B cell (primary cell): ENCODE results near the gene TEAD1. TPM values are rescaled to one million over a fixed set of nuclear protein-coding genes. Genes with fewer than 3 reads are reported as not detected.

Experiments used
- ATAC-seq: fragments of 200-7000 bp; cut with Tn5 transposase; one replicate; pipeline ENCODE4 v1.10.0; 2021; ENCODE audit warnings: low read depth, mild to moderate bottlenecking, moderate number of reproducible peaks, moderate library complexity
- CTCF ChIA-PET: fragments of 350-600 bp; sonication (Branson Sonifier 250); formaldehyde crosslinking; loops from one replicate; lab custom pipeline; 2021; ENCODE audit warnings: antibody characterized with exemption, inconsistent platforms; lab: Charles Lee
- POLR2A ChIA-PET: fragments of 350-600 bp; sonication (Branson Sonifier 250); formaldehyde crosslinking; loops from one replicate; lab custom pipeline; 2021; ENCODE audit warnings: antibody characterized with exemption; lab: Charles Lee
- DNase-seq: peaks from one replicate; pipeline ENCODE4 v3.0.0; 2013
- H2AFZ ChIP-seq: 2 replicates; pipeline ENCODE4 v1.6.1; 2012; ENCODE audit warnings: mild to moderate bottlenecking, low read depth, low read length; ENCODE audit not compliant: insufficient read depth, poor library complexity, severe bottlenecking
- H3K27ac ChIP-seq, 2 donors: 1 replicate in 1 of 2; 2 replicates in 1 of 2; pipeline ENCODE4 v1.5.1; 2012 to 2013; ENCODE audit warnings: low read length in 2 of 2, mild to moderate bottlenecking in 2 of 2, moderate library complexity in 1 of 2
- H3K27me3 ChIP-seq, 4 experiments: fragments of 200-600 bp in 1 of 4; sonication (generic) in 1 of 4; replicated peaks in 1 of 4; 1 replicate in 2 of 4; 2 replicates in 2 of 4; pipeline versions ENCODE4 v1.6.1 to v1.7.0; 2013 to 2016; ENCODE audit warnings: low read length in 3 of 4, mild to moderate bottlenecking in 2 of 4, mixed read lengths in 1 of 4, moderate library complexity in 1 of 4; ENCODE audit not compliant: insufficient read depth in 4 of 4, control insufficient read depth in 3 of 4; ENCODE audit errors: control extremely low read depth in 1 of 4
- H3K36me3 ChIP-seq, 2 experiments: replicated peaks in 1 of 2; 1 replicate in 1 of 2; 2 replicates in 1 of 2; pipeline versions ENCODE4 v1.6.1 to v1.7.1; 2013; ENCODE audit warnings: low read length in 1 of 2; ENCODE audit not compliant: insufficient read depth in 2 of 2, control insufficient read depth in 1 of 2; ENCODE audit errors: control extremely low read depth in 1 of 2, extremely low read depth in 1 of 2
- H3K4me1 ChIP-seq, 2 donors: fragments of 200-600 bp in 1 of 2; sonication (generic) in 1 of 2; 1 replicate in 1 of 2; 2 replicates in 1 of 2; pipeline versions ENCODE4 v1.5.1 to v1.6.1; 2013 to 2017; ENCODE audit warnings: low read length in 2 of 2; ENCODE audit not compliant: control insufficient read depth in 2 of 2, insufficient read depth in 2 of 2
- H3K4me2 ChIP-seq: replicated peaks from 2 replicates; pipeline ENCODE3; 2012; ENCODE audit warnings: mild to moderate bottlenecking, low read depth, low read length; ENCODE audit not compliant: poor library complexity, severe bottlenecking
- H3K4me3 ChIP-seq, 5 experiments: fragments of 200-600 bp in 1 of 5; sonication (generic) in 1 of 5; 1 replicate in 3 of 5; 2 replicates in 2 of 5; pipeline versions ENCODE4 v1.5.1 to v1.7.0; 2011 to 2016; ENCODE audit warnings: low read length in 4 of 5, mild to moderate bottlenecking in 4 of 5, low read depth in 2 of 5, control low read depth in 1 of 5, moderate library complexity in 1 of 5; ENCODE audit not compliant: insufficient read depth in 1 of 5; ENCODE audit errors: control extremely low read depth in 1 of 5, extremely low read depth in 1 of 5
- H3K79me2 ChIP-seq: fragments of 200-600 bp; sonication (generic); one replicate; pipeline ENCODE4 v1.6.0; 2016; ENCODE audit warnings: low read length; ENCODE audit not compliant: control insufficient read depth, insufficient read depth
- H3K9ac ChIP-seq: fragments of 200-600 bp; sonication (generic); 2 replicates; pipeline ENCODE4 v1.6.1; 2017; ENCODE audit warnings: mild to moderate bottlenecking, low read length, moderate library complexity
- H3K9me3 ChIP-seq, 3 donors: one replicate each; pipeline versions ENCODE4 v1.6.1 to v1.7.1; 2013; ENCODE audit warnings: low read length in 2 of 3; ENCODE audit not compliant: control insufficient read depth in 2 of 3, insufficient read depth in 1 of 3; ENCODE audit errors: control extremely low read depth in 1 of 3
- H4K20me1 ChIP-seq: 2 replicates; pipeline ENCODE4 v1.6.0; 2012; ENCODE audit warnings: mild to moderate bottlenecking, low read length; ENCODE audit not compliant: insufficient read depth, control insufficient read depth, poor library complexity, severe bottlenecking
- H3K27ac Mint-ChIP-seq: one replicate; pipeline ENCODE4 v1.8.0; 2021; ENCODE audit warnings: mixed read lengths
- H3K27me3 Mint-ChIP-seq: one replicate; pipeline ENCODE4 v1.8.0; 2021; ENCODE audit warnings: mixed read lengths
- H3K4me1 Mint-ChIP-seq: one replicate; pipeline ENCODE4 v1.8.0; 2021; ENCODE audit warnings: mixed read lengths
- H3K4me3 Mint-ChIP-seq: one replicate; pipeline ENCODE4 v1.8.0; 2021; ENCODE audit warnings: mixed read lengths
- H3K9me3 Mint-ChIP-seq: one replicate; pipeline ENCODE4 v1.8.0; 2022; ENCODE audit warnings: mixed read lengths; ENCODE audit not compliant: insufficient read depth
- CTCF ChIP-seq: fragments of 200-600 bp; IDR thresholded peaks from one replicate; pipeline ENCODE4 v1.8.0; 2022; ENCODE audit warnings: antibody characterized with exemption, mild to moderate bottlenecking
- EZH2 ChIP-seq: IDR thresholded peaks from 2 replicates; pipeline ENCODE4 v1.6.1; 2012; ENCODE audit warnings: borderline replicate concordance, low read depth, mild to moderate bottlenecking, moderate library complexity, low read length; ENCODE audit not compliant: insufficient read depth, poor library complexity, severe bottlenecking
- WGBS: methylation state at CpG from one replicate; pipeline ENCODE4 v1.1.5; 2013; ENCODE audit warnings: missing lambda C conversion rate; ENCODE audit not compliant: insufficient coverage; 5-methylcytosine and 5-hydroxymethylcytosine counted together
- intact Hi-C: fragments of 100-400 bp; cut with micrococcal nuclease; formaldehyde crosslinking; loops from one replicate; pipeline ENCODE4 v1.10.0; 2022
- polyA plus RNA-seq: library from polyadenylated mRNA; depleted of rRNA; stranded (reverse); fragments of >200 nt; gene quantifications from 2 replicates; pipeline ENCODE4 v1.2.3, GENCODE V29; 2012
- total RNA-seq, 2 donors: library from RNA; stranded (reverse); fragments of 120-200 nt in 1 of 2; gene quantifications; 1 replicate in 1 of 2; 2 replicates in 1 of 2; pipeline versions ENCODE4 v1.2.3 to v1.2.4, GENCODE V29; 2013 to 2022

The TEAD1 gene
- total and polyA plus RNA-seq, 2 donors (not counting 1 experiment from before 2014, with no cell fraction given), result 0.30 TPM; not detected in 1

- H3K4me2 ChIP-seq, result no peak overlapping the region
- H3K4me1 Mint-ChIP-seq, result no peaks in the 10 kb centered on the region
- no peak overlapping the region for H3K27ac Mint-ChIP-seq
- no peaks in the 10 kb centered on the region for H3K4me1 ChIP-seq
- no peaks in the 10 kb centered on the region for H4K20me1 ChIP-seq
- no peak for TF ChIP-seq EZH2
- TF ChIP-seq CTCF, result no peak
- no peak for DNase-seq
- no peak overlapping the region for H2AFZ ChIP-seq
- ATAC-seq, result no peak
- no peaks in the 10 kb centered on the region for H3K36me3 ChIP-seq
- H3K9me3 ChIP-seq, result peaks cover 0 to 3% (median 0%) of the 10 kb centered on the region in 3 donors
- H3K79me2 ChIP-seq, result no peaks in the 10 kb centered on the region
- H3K9me3 Mint-ChIP-seq, result no peaks in the 10 kb centered on the region
- peaks cover 4% of the 10 kb centered on the region for H3K27me3 Mint-ChIP-seq
- no peak overlapping the region for H3K4me3 ChIP-seq
- POLR2A ChIA-PET, result no interaction called here
- H3K4me3 Mint-ChIP-seq, result no peak overlapping the region
- no peak overlapping the region for H3K9ac ChIP-seq
- 100% methylated on average over 1 of the region's 3 CpGs for WGBS
- CTCF ChIA-PET, result no interaction called here
- intact Hi-C loops, result no loop called here
- no peak overlapping the region for H3K27ac ChIP-seq
- no peaks in the 10 kb centered on the region for H3K27me3 ChIP-seq
Observed at GRCh38 chr11:12784445-12784844, 110.2 kb downstream of the TEAD1 start.

GRCh38 chr11:12784987-12785386 lies 110.8 kb downstream of the TEAD1 start:
- no peaks in the 10 kb centered on the region for H3K9me3 Mint-ChIP-seq
- DNase-seq (no peak), ATAC-seq (no peak)
- Histone ChIP-seq H3K4me2 (no peak overlapping the region), H3K4me1 (no peaks in the 10 kb centered on the region), H2AFZ (no peak overlapping the region), H3K27ac (no peak overlapping the region), H3K9ac (no peak overlapping the region), H3K79me2 (no peaks in the 10 kb centered on the region), H3K27me3 (no peaks in the 10 kb centered on the region), H3K4me3 (no peak overlapping the region), H3K36me3 (no peaks in the 10 kb centered on the region), H4K20me1 (no peaks in the 10 kb centered on the region), H3K9me3 (peaks cover 0 to 3% (median 0%) of the 10 kb centered on the region in 3 donors)
- H3K27ac Mint-ChIP-seq, result no peak overlapping the region
- WGBS, result 69% methylated on average over 5 of the region's 5 CpGs
- no peaks in the 10 kb centered on the region for H3K4me1 Mint-ChIP-seq
- intact Hi-C loops, result no loop called here
- H3K4me3 Mint-ChIP-seq, result no peak overlapping the region
- CTCF ChIA-PET, result no interaction called here
- TF ChIP-seq EZH2, result no peak
- TF ChIP-seq CTCF, result no peak
- POLR2A ChIA-PET, result no interaction called here
- H3K27me3 Mint-ChIP-seq, result no peaks in the 10 kb centered on the region
